Hepatocyte (in vitro differentiated cells): ENCODE results near the gene SOD3.

ENCODE experiments used
- CTCF ChIP-seq: fragments of 200-600 bp; sonication (generic); IDR thresholded peaks from 2 replicates; pipeline ENCODE4 v1.5.1; 2016; ENCODE audit warnings: antibody characterized with exemption, mild to moderate bottlenecking; ENCODE audit not compliant: poor library complexity
- EZH2 ChIP-seq: fragments of 200-600 bp; sonication (generic); IDR thresholded peaks from 2 replicates; pipeline ENCODE4 v1.6.1; 2016; ENCODE audit warnings: antibody characterized with exemption, mild to moderate bottlenecking, borderline replicate concordance
- EZH2phosphoT487 ChIP-seq: fragments of 200-600 bp; sonication (generic); IDR thresholded peaks from one replicate; pipeline ENCODE4 v1.6.1; 2018; ENCODE audit warnings: antibody characterized with exemption, mild to moderate bottlenecking, low read depth, moderate library complexity; ENCODE audit not compliant: unreplicated experiment, severe bottlenecking

- TF ChIP-seq CTCF (no peak), EZH2 (no peak), EZH2phosphoT487 (no peak)
Observed at GRCh38 chr4:24845902-24846301, 50.5 kb downstream of the SOD3 start.
